ENCODE results near the gene ZNF853. TPM values are rescaled to one million over a fixed set of nuclear protein-coding genes. Genes with fewer than 3 reads are reported as not detected.

Gene ZNF853
- total RNA-seq, 1 experiment from 2014 or later = 3.4 TPM

DNA sequence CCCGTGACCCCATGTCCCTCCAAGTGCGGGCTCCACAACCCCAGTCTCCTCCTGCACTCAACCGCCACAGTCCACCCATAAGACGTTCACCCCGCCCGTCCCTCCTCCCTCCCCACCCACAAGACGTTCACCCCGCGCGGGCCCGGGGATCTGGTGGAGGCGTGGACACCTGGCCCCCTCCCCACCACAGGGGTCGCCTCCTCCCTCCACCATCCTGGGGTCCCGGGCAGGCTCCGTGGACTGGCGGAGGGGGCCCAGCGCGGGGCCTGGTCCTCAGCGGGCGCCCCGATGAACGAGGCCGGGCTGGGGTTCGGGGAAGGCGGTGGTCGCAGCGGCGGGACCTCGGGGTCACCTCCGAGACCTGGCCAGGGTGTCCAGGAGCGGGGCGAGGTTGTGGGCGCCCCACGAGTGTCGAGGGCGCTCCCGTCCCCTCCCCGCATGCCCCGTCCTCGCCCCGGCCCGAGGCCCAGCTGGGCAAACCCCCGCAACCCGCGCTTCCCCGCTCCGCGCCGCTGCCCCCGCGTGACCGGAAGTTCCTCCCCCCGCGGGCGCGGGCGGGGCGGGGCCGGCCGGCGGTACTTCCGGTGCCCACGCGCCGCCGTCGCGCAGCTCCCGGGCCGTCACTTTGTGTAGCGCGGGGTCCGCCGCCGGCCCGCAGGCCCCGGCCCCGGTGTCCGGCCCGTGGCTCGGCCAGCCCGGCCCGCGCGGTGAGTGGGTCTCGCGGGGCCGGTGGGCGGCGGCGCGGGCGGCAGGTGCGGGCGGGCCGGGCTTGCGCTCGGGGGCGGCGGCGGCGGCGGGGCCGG lies 21.5 kb downstream of the ZNF853 start, which contains the start of gene ZNF316:
ZNF316 (plus strand) TSS at position 578 of the 803 bp plus-strand sequence. CDS start 5,092 bp downstream, outside the sequence.
- no peak for TF ChIP-seq EZH2 (IDR thresholded peaks at IDR 0.05; ENCODE audit: borderline replicate concordance, low read depth, low read length, poor library complexity, severe bottlenecking)
- TF ChIP-seq, protein P1, sequence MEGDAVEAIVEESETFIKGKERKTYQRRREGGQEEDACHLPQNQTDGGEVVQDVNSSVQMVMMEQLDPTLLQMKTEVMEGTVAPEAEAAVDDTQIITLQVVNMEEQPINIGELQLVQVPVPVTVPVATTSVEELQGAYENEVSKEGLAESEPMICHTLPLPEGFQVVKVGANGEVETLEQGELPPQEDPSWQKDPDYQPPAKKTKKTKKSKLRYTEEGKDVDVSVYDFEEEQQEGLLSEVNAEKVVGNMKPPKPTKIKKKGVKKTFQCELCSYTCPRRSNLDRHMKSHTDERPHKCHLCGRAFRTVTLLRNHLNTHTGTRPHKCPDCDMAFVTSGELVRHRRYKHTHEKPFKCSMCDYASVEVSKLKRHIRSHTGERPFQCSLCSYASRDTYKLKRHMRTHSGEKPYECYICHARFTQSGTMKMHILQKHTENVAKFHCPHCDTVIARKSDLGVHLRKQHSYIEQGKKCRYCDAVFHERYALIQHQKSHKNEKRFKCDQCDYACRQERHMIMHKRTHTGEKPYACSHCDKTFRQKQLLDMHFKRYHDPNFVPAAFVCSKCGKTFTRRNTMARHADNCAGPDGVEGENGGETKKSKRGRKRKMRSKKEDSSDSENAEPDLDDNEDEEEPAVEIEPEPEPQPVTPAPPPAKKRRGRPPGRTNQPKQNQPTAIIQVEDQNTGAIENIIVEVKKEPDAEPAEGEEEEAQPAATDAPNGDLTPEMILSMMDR (conservative IDR thresholded peaks at IDR 0.05; ENCODE audit: low read depth, low read length) = no peak
- ChIA-PET POLR2A (ENCODE audit: low non-redundant PET) (no interaction called here), CTCF (no interaction called here)
- Histone ChIP-seq H3K36me3 (ENCODE audit: insufficient read depth, low read length, poor library complexity, severe bottlenecking) (peaks cover 5% of the 10 kb centered on the region), H3K27me3 (replicated peaks; ENCODE audit: insufficient read depth, low read depth, low read length, poor library complexity) (no peaks in the 10 kb centered on the region), H3K4me3 (ENCODE audit: low read depth, low read length, poor library complexity, severe bottlenecking) (peak within 1 kb of the TSS; percentile 78), H3K9me3 (ENCODE audit: low read depth, low read length, poor library complexity, severe bottlenecking) (no peaks in the 10 kb centered on the region), H3K27ac (ENCODE audit: low read depth, low read length, poor library complexity, severe bottlenecking) (peak within 1 kb of the TSS; percentile 83), H3K4me1 (ENCODE audit: insufficient read depth, low read length, poor library complexity, severe bottlenecking) (peaks cover 6% of the 10 kb centered on the region)
- peak; percentile 43 for DNase-seq (ENCODE audit: low spot score)
- no TSS peak for BruUV-seq (replicated peaks)
- intact Hi-C loops (cut with micrococcal nuclease; ENCODE audit: unreplicated experiment) = no loop called here

DNA sequence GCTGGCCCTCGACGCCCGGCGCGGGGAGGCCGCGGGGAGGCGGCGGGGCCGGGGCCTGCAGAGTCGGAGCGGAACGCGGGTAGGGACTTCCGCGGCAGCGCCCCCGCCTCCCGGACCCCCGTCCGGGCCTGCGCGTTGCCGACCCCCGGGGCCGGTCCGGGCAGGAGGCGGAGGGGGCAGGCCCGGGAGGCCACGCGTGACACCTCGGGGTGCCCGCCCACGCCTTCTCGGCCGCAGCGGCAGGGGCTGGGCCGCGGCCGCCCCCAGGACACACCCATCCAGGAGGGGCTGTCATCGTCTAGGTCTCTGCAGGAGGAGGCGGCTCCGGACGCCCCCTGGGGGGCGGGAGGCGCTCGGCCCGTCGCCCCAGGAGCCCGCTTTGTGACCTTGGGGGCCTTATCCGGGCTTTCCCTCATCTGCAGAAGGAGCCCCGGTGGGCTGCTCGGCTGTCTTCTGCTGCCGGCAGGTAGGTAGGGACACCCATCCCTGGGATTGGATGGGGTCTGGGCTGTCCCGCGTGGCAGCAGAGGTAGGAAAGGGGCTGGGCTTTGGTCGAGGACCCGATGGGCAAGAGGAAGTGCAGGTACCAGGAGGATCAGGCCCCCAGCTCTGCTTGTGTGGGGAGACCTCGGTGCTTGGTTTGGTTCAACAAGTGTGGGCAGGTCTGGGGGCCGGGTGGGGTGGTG lies 22.3 kb downstream of the ZNF853 start:
- peak overlapping the region; percentile 69 for H3K27ac ChIP-seq (ENCODE audit: low read depth, low read length, poor library complexity, severe bottlenecking)
- peaks cover 6% of the 10 kb centered on the region for H3K4me1 ChIP-seq (ENCODE audit: insufficient read depth, low read length, poor library complexity, severe bottlenecking)
- H3K4me3 ChIP-seq (ENCODE audit: low read depth, low read length, poor library complexity, severe bottlenecking) = peak overlapping the region; percentile 78
- no TSS peak for BruUV-seq (replicated peaks)
- POLR2A ChIA-PET (ENCODE audit: low non-redundant PET) = no interaction called here
- CTCF ChIA-PET = no interaction called here
- H3K36me3 ChIP-seq (ENCODE audit: insufficient read depth, low read length, poor library complexity, severe bottlenecking) = peaks cover 11% of the 10 kb centered on the region
- DNase-seq (ENCODE audit: low spot score) = peak; percentile 30
- no peak for TF ChIP-seq EZH2 (IDR thresholded peaks at IDR 0.05; ENCODE audit: borderline replicate concordance, low read depth, low read length, poor library complexity, severe bottlenecking)
- TF ChIP-seq, protein P1 (conservative IDR thresholded peaks at IDR 0.05; ENCODE audit: low read depth, low read length) = no peak
- no peaks in the 10 kb centered on the region for H3K27me3 ChIP-seq (replicated peaks; ENCODE audit: insufficient read depth, low read depth, low read length, poor library complexity)
- no peaks in the 10 kb centered on the region for H3K9me3 ChIP-seq (ENCODE audit: low read depth, low read length, poor library complexity, severe bottlenecking)
- intact Hi-C loops (cut with micrococcal nuclease; ENCODE audit: unreplicated experiment) = no loop called here

DNA sequence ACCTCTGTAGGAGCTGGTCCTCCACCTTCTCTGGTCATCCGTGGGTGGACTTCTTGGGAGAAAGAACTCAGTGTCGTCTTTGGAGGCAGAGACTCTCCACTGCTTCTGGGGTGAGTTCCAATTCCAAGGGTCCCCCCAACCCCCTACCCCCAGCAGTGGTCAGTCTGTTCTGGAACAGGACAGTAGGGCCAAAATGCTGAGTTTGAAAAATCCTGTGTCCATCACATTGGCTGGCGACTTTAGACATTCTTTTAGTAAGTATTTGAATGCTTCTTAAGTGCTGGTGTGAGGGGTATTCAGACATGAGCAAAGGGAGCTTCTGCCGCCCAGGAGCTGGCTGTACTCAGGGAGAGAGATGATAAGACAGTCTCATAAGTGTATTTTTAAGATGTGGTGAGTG lies 23.6 kb downstream of the ZNF853 start:
- H3K36me3 ChIP-seq (ENCODE audit: insufficient read depth, low read length, poor library complexity, severe bottlenecking) = peaks cover 25% of the 10 kb centered on the region
- no peak overlapping the region for H3K4me3 ChIP-seq (ENCODE audit: low read depth, low read length, poor library complexity, severe bottlenecking)
- peaks cover 6% of the 10 kb centered on the region for H3K4me1 ChIP-seq (ENCODE audit: insufficient read depth, low read length, poor library complexity, severe bottlenecking)
- H3K27me3 ChIP-seq (replicated peaks; ENCODE audit: insufficient read depth, low read depth, low read length, poor library complexity) = no peaks in the 10 kb centered on the region
- BruUV-seq (replicated peaks) = no TSS peak
- H3K9me3 ChIP-seq (ENCODE audit: low read depth, low read length, poor library complexity, severe bottlenecking) = no peaks in the 10 kb centered on the region
- intact Hi-C loops (cut with micrococcal nuclease; ENCODE audit: unreplicated experiment) = no loop called here
- ChIA-PET CTCF (no interaction called here), POLR2A (ENCODE audit: low non-redundant PET) (no interaction called here)
- H3K27ac ChIP-seq (ENCODE audit: low read depth, low read length, poor library complexity, severe bottlenecking) = no peak overlapping the region
- TF ChIP-seq EZH2 (IDR thresholded peaks at IDR 0.05; ENCODE audit: borderline replicate concordance, low read depth, low read length, poor library complexity, severe bottlenecking) = no peak
- TF ChIP-seq, protein P1 (conservative IDR thresholded peaks at IDR 0.05; ENCODE audit: low read depth, low read length) = no peak
- no peak for DNase-seq (ENCODE audit: low spot score)
